WTC11 (cell line): Measurements from ENCODE around the gene LPP. TPM values are rescaled to one million over a fixed set of nuclear protein-coding genes. Genes with fewer than 3 reads are reported as not detected.

Source experiments
- ATAC-seq: fragments of 200-7000 bp; cut with Tn5 transposase; 2 replicates; pipeline ENCODE4 v1.10.0; 2021; ENCODE audit warnings: mild to moderate bottlenecking, moderate library complexity
- CTCF ChIA-PET: fragments of 300-600 bp; sonication (Branson Sonifier 250); formaldehyde crosslinking; loops from one replicate; lab custom pipeline; 2021; ENCODE audit warnings: antibody characterized with exemption; lab: Charles Lee
- POLR2A ChIA-PET: fragments of 350-600 bp; sonication (Branson Sonifier 250); formaldehyde crosslinking; loops from one replicate; lab custom pipeline; 2021; ENCODE audit warnings: antibody characterized with exemption; lab: Charles Lee
- DNase-seq: peaks from one replicate; pipeline ENCODE4 v3.0.0; 2021; ENCODE audit warnings: low spot score
- H3K27ac Mint-ChIP-seq: 2 replicates; pipeline ENCODE4 v1.8.0; 2021; ENCODE audit warnings: mixed read lengths
- H3K27me3 Mint-ChIP-seq: 2 replicates; pipeline ENCODE4 v1.8.0; 2021; ENCODE audit warnings: low read depth, mild to moderate bottlenecking, moderate library complexity, mixed read lengths
- H3K36me3 Mint-ChIP-seq: 2 replicates; pipeline ENCODE4 v1.8.0; 2021; ENCODE audit warnings: mixed read lengths
- H3K4me1 Mint-ChIP-seq: 2 replicates; pipeline ENCODE4 v1.8.0; 2022; ENCODE audit warnings: mixed read lengths
- H3K4me3 Mint-ChIP-seq: 2 replicates; pipeline ENCODE4 v1.8.0; 2021; ENCODE audit warnings: mild to moderate bottlenecking, moderate library complexity, mixed read lengths
- H3K9me3 Mint-ChIP-seq: 2 replicates; pipeline ENCODE4 v1.8.0; 2021; ENCODE audit warnings: mixed read lengths
- CREB1 ChIP-seq: sonication (generic); formaldehyde crosslinking; IDR thresholded peaks from 2 replicates; pipeline ENCODE4 v1.8.0; 2023; ENCODE audit warnings: mild to moderate bottlenecking, missing genetic modification reagents
- CREM ChIP-seq: sonication (generic); formaldehyde crosslinking; IDR thresholded peaks from 2 replicates; pipeline ENCODE4 v1.8.1; 2022; ENCODE audit warnings: mild to moderate bottlenecking, missing genetic modification reagents, moderate library complexity
- FOXK1 ChIP-seq: sonication (generic); formaldehyde crosslinking; IDR thresholded peaks from 2 replicates; pipeline ENCODE4 v1.8.0; 2022; ENCODE audit warnings: mild to moderate bottlenecking, moderate library complexity, missing genetic modification reagents
- FOXP1 ChIP-seq: sonication (generic); formaldehyde crosslinking; IDR thresholded peaks from 2 replicates; pipeline ENCODE4 v1.8.0; 2022; ENCODE audit warnings: missing genetic modification reagents, mild to moderate bottlenecking, moderate library complexity, borderline replicate concordance
- MYBL2 ChIP-seq: sonication (generic); formaldehyde crosslinking; IDR thresholded peaks from 2 replicates; pipeline ENCODE4 v1.8.1; 2023; ENCODE audit warnings: mild to moderate bottlenecking, moderate library complexity, missing genetic modification reagents
- OVOL2 ChIP-seq: fragments of 250-450 bp; sonication (Bioruptor Pico); IDR thresholded peaks from 2 replicates; pipeline ENCODE4 v1.9.0; 2021; ENCODE audit warnings: mild to moderate bottlenecking, borderline replicate concordance
- RORB ChIP-seq: fragments of 250-450 bp; sonication (Bioruptor Pico); IDR thresholded peaks from 2 replicates; pipeline ENCODE4 v1.9.0; 2021; ENCODE audit warnings: mild to moderate bottlenecking
- SMAD4 ChIP-seq: sonication (generic); formaldehyde crosslinking; IDR thresholded peaks from 2 replicates; pipeline ENCODE4 v1.8.0; 2022; ENCODE audit warnings: mild to moderate bottlenecking, missing genetic modification reagents
- TEAD1 ChIP-seq: sonication (generic); formaldehyde crosslinking; IDR thresholded peaks from 2 replicates; pipeline ENCODE4 v1.8.0; 2022; ENCODE audit warnings: mild to moderate bottlenecking, missing genetic modification reagents
- TEAD4 ChIP-seq: sonication (generic); formaldehyde crosslinking; IDR thresholded peaks from 2 replicates; pipeline ENCODE4 v1.8.0; 2022; ENCODE audit warnings: mild to moderate bottlenecking, missing genetic modification reagents
- ZNF317 ChIP-seq: sonication (generic); formaldehyde crosslinking; IDR thresholded peaks from 2 replicates; pipeline ENCODE4 v1.8.1; 2023; ENCODE audit warnings: low read depth, mild to moderate bottlenecking, moderate library complexity, missing genetic modification reagents, borderline replicate concordance
- total RNA-seq: library from RNA; stranded (reverse); gene quantifications from 3 replicates; pipeline ENCODE4 v1.2.3, GENCODE V29; 2021
- TF ChIP-seq, protein P1 (sequence below): fragments of 200-600 bp; IDR thresholded peaks from 2 replicates; pipeline ENCODE4 v1.8.0; 2022; ENCODE audit warnings: antibody characterized with exemption
- TF ChIP-seq, protein P2 (sequence below): sonication (generic); formaldehyde crosslinking; IDR thresholded peaks from 2 replicates; pipeline ENCODE4 v1.8.0; 2022; ENCODE audit warnings: mild to moderate bottlenecking, missing genetic modification reagents
- TF ChIP-seq, protein P3 (sequence below): sonication (generic); formaldehyde crosslinking; IDR thresholded peaks from 2 replicates; pipeline ENCODE4 v1.8.1; 2023; ENCODE audit warnings: mild to moderate bottlenecking, moderate library complexity, missing genetic modification reagents
- TF ChIP-seq, protein P4 (sequence below): fragments of 250-450 bp; sonication (Bioruptor Pico); IDR thresholded peaks from 2 replicates; pipeline ENCODE4 v1.9.0; 2021; ENCODE audit warnings: mild to moderate bottlenecking
- TF ChIP-seq, protein P5 (sequence below): sonication (generic); formaldehyde crosslinking; IDR thresholded peaks from 2 replicates; pipeline ENCODE4 v1.8.1; 2022; ENCODE audit warnings: mild to moderate bottlenecking, moderate library complexity, missing genetic modification reagents
- TF ChIP-seq, protein P6 (sequence below): fragments of 250-450 bp; sonication (Bioruptor Pico); IDR thresholded peaks from 2 replicates; pipeline ENCODE4 v1.8.0; 2021; ENCODE audit warnings: mild to moderate bottlenecking

Gene LPP
- total RNA-seq, 1 experiment from 2014 or later, result 49.6 TPM

DNA sequence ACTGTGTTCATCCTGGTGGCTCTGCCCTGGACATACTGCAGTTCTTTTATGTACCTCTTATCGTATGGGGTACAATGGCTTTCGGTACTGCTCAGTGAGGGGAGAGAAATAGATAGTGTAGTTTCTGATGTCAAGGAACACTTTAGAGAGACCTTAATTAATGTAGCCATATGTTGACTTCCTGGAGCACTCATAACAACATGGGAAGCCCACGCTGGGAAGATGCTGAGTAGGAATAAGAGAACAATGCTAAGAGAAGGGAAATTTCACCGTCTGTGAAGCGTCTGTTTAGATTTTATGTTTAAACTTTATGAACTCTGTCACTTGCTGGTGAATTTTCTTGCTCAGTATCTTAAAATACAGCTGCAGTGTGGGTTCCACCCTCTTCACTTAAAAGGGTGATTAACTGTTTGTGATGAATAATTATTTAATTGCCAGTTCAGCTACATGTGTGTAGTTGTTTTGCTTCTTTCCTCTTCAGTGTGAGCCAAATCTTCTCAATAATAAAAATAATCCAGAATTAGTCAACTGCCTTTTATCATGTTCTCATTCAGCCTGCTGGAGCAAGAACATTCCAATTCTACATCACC lies 644.7 kb downstream of the LPP start:
- POLR2A ChIA-PET, result no interaction called here

DNA sequence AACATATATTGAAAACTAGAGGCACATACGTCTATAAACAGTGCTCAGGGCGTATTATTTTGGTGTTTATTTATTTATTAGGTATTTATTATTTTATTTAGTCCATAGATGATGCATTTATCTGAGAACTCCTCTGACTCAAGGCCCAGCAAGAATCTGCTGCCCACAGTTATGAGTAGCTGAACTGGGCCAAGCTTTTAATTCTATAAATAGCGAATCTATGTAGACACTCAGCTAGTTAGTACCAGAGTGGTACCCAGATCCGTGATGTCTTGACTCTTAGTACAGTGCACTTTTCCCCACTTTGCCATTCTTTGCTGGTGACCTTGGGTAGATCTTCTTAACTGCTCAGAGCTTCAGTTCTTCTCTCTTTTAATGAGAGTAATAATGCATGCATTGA lies 647.4 kb downstream of the LPP start:
- ATAC-seq (no peak), DNase-seq (no peak)
- Mint-ChIP-seq H3K9me3 (peaks cover under 1% of the 10 kb centered on the region), H3K27me3 (no peaks in the 10 kb centered on the region), H3K4me1 (peaks cover 12% of the 10 kb centered on the region), H3K27ac (no peak overlapping the region), H3K36me3 (no peaks in the 10 kb centered on the region), H3K4me3 (no peak overlapping the region)
- ChIA-PET CTCF (no interaction called here), POLR2A (no interaction called here)
- TF ChIP-seq, protein P1, sequence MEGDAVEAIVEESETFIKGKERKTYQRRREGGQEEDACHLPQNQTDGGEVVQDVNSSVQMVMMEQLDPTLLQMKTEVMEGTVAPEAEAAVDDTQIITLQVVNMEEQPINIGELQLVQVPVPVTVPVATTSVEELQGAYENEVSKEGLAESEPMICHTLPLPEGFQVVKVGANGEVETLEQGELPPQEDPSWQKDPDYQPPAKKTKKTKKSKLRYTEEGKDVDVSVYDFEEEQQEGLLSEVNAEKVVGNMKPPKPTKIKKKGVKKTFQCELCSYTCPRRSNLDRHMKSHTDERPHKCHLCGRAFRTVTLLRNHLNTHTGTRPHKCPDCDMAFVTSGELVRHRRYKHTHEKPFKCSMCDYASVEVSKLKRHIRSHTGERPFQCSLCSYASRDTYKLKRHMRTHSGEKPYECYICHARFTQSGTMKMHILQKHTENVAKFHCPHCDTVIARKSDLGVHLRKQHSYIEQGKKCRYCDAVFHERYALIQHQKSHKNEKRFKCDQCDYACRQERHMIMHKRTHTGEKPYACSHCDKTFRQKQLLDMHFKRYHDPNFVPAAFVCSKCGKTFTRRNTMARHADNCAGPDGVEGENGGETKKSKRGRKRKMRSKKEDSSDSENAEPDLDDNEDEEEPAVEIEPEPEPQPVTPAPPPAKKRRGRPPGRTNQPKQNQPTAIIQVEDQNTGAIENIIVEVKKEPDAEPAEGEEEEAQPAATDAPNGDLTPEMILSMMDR, result no peak
- TF ChIP-seq, protein P2, sequence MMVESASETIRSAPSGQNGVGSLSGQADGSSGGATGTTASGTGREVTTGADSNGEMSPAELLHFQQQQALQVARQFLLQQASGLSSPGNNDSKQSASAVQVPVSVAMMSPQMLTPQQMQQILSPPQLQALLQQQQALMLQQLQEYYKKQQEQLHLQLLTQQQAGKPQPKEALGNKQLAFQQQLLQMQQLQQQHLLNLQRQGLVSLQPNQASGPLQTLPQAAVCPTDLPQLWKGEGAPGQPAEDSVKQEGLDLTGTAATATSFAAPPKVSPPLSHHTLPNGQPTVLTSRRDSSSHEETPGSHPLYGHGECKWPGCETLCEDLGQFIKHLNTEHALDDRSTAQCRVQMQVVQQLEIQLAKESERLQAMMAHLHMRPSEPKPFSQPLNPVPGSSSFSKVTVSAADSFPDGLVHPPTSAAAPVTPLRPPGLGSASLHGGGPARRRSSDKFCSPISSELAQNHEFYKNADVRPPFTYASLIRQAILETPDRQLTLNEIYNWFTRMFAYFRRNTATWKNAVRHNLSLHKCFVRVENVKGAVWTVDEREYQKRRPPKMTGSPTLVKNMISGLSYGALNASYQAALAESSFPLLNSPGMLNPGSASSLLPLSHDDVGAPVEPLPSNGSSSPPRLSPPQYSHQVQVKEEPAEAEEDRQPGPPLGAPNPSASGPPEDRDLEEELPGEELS (CRISPR knock-in tag), result no peak
- TF ChIP-seq CREM (CRISPR knock-in tag) (no peak), RORB (no peak), MYBL2 (no peak), OVOL2 (no peak), TEAD1 (CRISPR knock-in tag) (no peak), FOXK1 (CRISPR knock-in tag) (no peak)
- TF ChIP-seq, protein P3, sequence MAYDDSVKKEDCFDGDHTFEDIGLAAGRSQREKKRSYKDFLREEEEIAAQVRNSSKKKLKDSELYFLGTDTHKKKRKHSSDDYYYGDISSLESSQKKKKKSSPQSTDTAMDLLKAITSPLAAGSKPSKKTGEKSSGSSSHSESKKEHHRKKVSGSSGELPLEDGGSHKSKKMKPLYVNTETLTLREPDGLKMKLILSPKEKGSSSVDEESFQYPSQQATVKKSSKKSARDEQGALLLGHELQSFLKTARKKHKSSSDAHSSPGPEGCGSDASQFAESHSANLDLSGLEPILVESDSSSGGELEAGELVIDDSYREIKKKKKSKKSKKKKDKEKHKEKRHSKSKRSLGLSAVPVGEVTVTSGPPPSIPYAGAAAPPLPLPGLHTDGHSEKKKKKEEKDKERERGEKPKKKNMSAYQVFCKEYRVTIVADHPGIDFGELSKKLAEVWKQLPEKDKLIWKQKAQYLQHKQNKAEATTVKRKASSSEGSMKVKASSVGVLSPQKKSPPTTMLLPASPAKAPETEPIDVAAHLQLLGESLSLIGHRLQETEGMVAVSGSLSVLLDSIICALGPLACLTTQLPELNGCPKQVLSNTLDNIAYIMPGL (CRISPR knock-in tag), result no peak

More for the DNA sequence above, 644.7 kb downstream of the LPP start:
- DNase-seq (no peak), ATAC-seq (no peak)
- no peaks in the 10 kb centered on the region for H3K27me3 Mint-ChIP-seq
- CTCF ChIA-PET, result interaction anchor here (1.2 kb wide), 1 partner anchor 1059 kb away, joined by 3 read pairs; no protein-coding TSS in a partner anchor
- no peak overlapping the region for H3K27ac Mint-ChIP-seq
- TF ChIP-seq MYBL2 (no peak), SMAD4 (CRISPR knock-in tag) (no peak), CREB1 (no peak), TEAD4 (CRISPR knock-in tag) (no peak), TEAD1 (CRISPR knock-in tag) (no peak), CREM (CRISPR knock-in tag) (no peak), FOXP1 (CRISPR knock-in tag) (no peak), ZNF317 (CRISPR knock-in tag) (no peak)
- TF ChIP-seq, protein P4, sequence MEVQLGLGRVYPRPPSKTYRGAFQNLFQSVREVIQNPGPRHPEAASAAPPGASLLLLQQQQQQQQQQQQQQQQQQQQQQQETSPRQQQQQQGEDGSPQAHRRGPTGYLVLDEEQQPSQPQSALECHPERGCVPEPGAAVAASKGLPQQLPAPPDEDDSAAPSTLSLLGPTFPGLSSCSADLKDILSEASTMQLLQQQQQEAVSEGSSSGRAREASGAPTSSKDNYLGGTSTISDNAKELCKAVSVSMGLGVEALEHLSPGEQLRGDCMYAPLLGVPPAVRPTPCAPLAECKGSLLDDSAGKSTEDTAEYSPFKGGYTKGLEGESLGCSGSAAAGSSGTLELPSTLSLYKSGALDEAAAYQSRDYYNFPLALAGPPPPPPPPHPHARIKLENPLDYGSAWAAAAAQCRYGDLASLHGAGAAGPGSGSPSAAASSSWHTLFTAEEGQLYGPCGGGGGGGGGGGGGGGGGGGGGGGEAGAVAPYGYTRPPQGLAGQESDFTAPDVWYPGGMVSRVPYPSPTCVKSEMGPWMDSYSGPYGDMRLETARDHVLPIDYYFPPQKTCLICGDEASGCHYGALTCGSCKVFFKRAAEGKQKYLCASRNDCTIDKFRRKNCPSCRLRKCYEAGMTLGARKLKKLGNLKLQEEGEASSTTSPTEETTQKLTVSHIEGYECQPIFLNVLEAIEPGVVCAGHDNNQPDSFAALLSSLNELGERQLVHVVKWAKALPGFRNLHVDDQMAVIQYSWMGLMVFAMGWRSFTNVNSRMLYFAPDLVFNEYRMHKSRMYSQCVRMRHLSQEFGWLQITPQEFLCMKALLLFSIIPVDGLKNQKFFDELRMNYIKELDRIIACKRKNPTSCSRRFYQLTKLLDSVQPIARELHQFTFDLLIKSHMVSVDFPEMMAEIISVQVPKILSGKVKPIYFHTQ (CRISPR knock-in tag), result no peak
- TF ChIP-seq, protein P5, sequence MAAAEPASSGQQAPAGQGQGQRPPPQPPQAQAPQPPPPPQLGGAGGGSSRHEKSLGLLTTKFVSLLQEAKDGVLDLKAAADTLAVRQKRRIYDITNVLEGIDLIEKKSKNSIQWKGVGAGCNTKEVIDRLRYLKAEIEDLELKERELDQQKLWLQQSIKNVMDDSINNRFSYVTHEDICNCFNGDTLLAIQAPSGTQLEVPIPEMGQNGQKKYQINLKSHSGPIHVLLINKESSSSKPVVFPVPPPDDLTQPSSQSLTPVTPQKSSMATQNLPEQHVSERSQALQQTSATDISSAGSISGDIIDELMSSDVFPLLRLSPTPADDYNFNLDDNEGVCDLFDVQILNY (CRISPR knock-in tag), result no peak
- TF ChIP-seq, protein P1, result no peak
- TF ChIP-seq, protein P6, sequence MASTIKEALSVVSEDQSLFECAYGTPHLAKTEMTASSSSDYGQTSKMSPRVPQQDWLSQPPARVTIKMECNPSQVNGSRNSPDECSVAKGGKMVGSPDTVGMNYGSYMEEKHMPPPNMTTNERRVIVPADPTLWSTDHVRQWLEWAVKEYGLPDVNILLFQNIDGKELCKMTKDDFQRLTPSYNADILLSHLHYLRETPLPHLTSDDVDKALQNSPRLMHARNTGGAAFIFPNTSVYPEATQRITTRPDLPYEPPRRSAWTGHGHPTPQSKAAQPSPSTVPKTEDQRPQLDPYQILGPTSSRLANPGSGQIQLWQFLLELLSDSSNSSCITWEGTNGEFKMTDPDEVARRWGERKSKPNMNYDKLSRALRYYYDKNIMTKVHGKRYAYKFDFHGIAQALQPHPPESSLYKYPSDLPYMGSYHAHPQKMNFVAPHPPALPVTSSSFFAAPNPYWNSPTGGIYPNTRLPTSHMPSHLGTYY (CRISPR knock-in tag), result no peak
- H3K4me1 Mint-ChIP-seq, result peaks cover 16% of the 10 kb centered on the region
- no peak overlapping the region for H3K4me3 Mint-ChIP-seq
- no peaks in the 10 kb centered on the region for H3K36me3 Mint-ChIP-seq
- H3K9me3 Mint-ChIP-seq, result no peaks in the 10 kb centered on the region
